Esophagus squamous epithelium (tissue), 5 donors: ENCODE measurements around the gene CRYL1. TPM values are rescaled to one million over a fixed set of nuclear protein-coding genes. Genes with fewer than 3 reads are reported as not detected.

ENCODE experiments used
- DNase-seq: peaks from one replicate; lab custom pipeline; 2025; lab: John Stamatoyannopoulos, UW
- H3K27ac ChIP-seq, 4 donors: fragments of 200-600 bp; sonication (generic); one replicate each; pipeline ENCODE4 v1.5.1; 2016 to 2019; ENCODE audit warnings: mild to moderate bottlenecking in 1 of 4
- H3K27me3 ChIP-seq, 4 donors: fragments of 200-600 bp; sonication (generic); 1 replicate in 3 of 4; 2 replicates in 1 of 4; pipeline versions ENCODE4 v1.5.1 to v1.6.0; 2017 to 2021; ENCODE audit warnings: antibody characterized with exemption in 1 of 4
- H3K36me3 ChIP-seq, 3 donors: fragments of 200-600 bp; sonication (generic); one replicate each; pipeline ENCODE4 v1.5.1; 2016 to 2019
- H3K4me1 ChIP-seq, 3 donors: fragments of 200-600 bp; sonication (generic); one replicate each; pipeline ENCODE4 v1.5.1; 2017 to 2019
- H3K4me3 ChIP-seq, 4 donors: fragments of 200-600 bp; sonication (generic); 1 replicate in 3 of 4; 2 replicates in 1 of 4; pipeline ENCODE4 v1.5.1; 2016 to 2019; ENCODE audit warnings: mild to moderate bottlenecking in 2 of 4, moderate library complexity in 1 of 4
- H3K9me3 ChIP-seq, 3 donors: fragments of 200-600 bp; sonication (generic); one replicate each; pipeline ENCODE4 v1.5.1; 2016 to 2019
- CTCF ChIP-seq, 6 experiments: fragments of 450-650 bp in 4 of 6; fragments of 200-600 bp in 2 of 6; sonication (generic) in 2 of 6; IDR thresholded peaks; one replicate each; pipeline ENCODE4 v1.5.1; 2016 to 2019; ENCODE audit warnings: antibody characterized with exemption in 6 of 6, mild to moderate bottlenecking in 4 of 6, moderate library complexity in 4 of 6
- POLR2A ChIP-seq, 4 donors: fragments of 450-650 bp; IDR thresholded peaks; one replicate each; pipeline ENCODE4 v1.6.1; 2017; ENCODE audit warnings: antibody characterized with exemption in 4 of 4, mild to moderate bottlenecking in 4 of 4, moderate library complexity in 3 of 4
- WGBS, 2 donors: methylation state at CpG; one replicate each; pipeline ENCODE4 v1.1.5; 2018; 5-methylcytosine and 5-hydroxymethylcytosine counted together
- intact Hi-C: fragments of 100-400 bp; cut with DNase I; formaldehyde crosslinking; loops from one replicate; pipeline ENCODE4 v1.15.0; 2022
- total RNA-seq, 4 donors: library from RNA; depleted of rRNA; stranded (reverse); fragments of >200 nt; gene quantifications; one replicate each; pipeline ENCODE4 v1.1.0, GENCODE V29; 2016
- donor health status: DM: yes; HTN: yes; CAD: no.

Gene CRYL1
- total RNA-seq, 4 donors from 2014 or later = 12.5 to 41.2 (median 24.4) TPM

GRCh38 chr13:20547479-20547908, 21.8 kb upstream of the CRYL1 start:
- H3K27ac ChIP-seq = no peak overlapping the region
- TF ChIP-seq POLR2A (IDR thresholded peaks at IDR 0.05) = no peak
- TF ChIP-seq CTCF (IDR thresholded peaks at IDR 0.05) = no peak
- H3K36me3 ChIP-seq = no peaks in the 10 kb centered on the region
- no peaks in the 10 kb centered on the region for H3K27me3 ChIP-seq
- DNase-seq = no peak
- intact Hi-C loops = no loop called here
- no peak overlapping the region for H3K4me3 ChIP-seq
- WGBS, 2 donors = 70 to 74% methylated on average over 4 of the region's 4 CpGs
- H3K9me3 ChIP-seq = no peaks in the 10 kb centered on the region
- no peaks in the 10 kb centered on the region for H3K4me1 ChIP-seq

- TF ChIP-seq CTCF (IDR thresholded peaks at IDR 0.05) = no peak
- no peak for TF ChIP-seq POLR2A (IDR thresholded peaks at IDR 0.05)
- H3K36me3 ChIP-seq = no peaks in the 10 kb centered on the region
- no peaks in the 10 kb centered on the region for H3K9me3 ChIP-seq
- H3K27me3 ChIP-seq = no peaks in the 10 kb centered on the region
- DNase-seq = no peak
- no peak overlapping the region for H3K4me3 ChIP-seq
- intact Hi-C loops = no loop called here
- no peaks in the 10 kb centered on the region for H3K4me1 ChIP-seq
- WGBS, 2 donors = 50 to 64% methylated on average over 1 of the region's 1 CpG
- no peak overlapping the region for H3K27ac ChIP-seq
Observed at GRCh38 chr13:20546556-20546955, 20.9 kb upstream of the CRYL1 start.

GRCh38 chr13:20544201-20544923, 18.7 kb upstream of the CRYL1 start:
- TF ChIP-seq POLR2A (IDR thresholded peaks at IDR 0.05) = no peak
- no peak for TF ChIP-seq CTCF (IDR thresholded peaks at IDR 0.05)
- intact Hi-C loops = no loop called here
- WGBS, 2 donors = 71 to 72% methylated on average over 7 of the region's 7 CpGs
- Histone ChIP-seq H3K27ac (no peak overlapping the region), H3K4me1 (no peaks in the 10 kb centered on the region), H3K4me3 (no peak overlapping the region), H3K27me3 (no peaks in the 10 kb centered on the region), H3K9me3 (no peaks in the 10 kb centered on the region), H3K36me3 (no peaks in the 10 kb centered on the region)
- DNase-seq = no peak

GRCh38 chr13:20536992-20537391, 11.3 kb upstream of the CRYL1 start:
- no peaks in the 10 kb centered on the region for H3K36me3 ChIP-seq
- intact Hi-C loops = no loop called here
- H3K27me3 ChIP-seq = no peaks in the 10 kb centered on the region
- no peak overlapping the region for H3K4me3 ChIP-seq
- H3K27ac ChIP-seq = no peak overlapping the region
- H3K9me3 ChIP-seq = no peaks in the 10 kb centered on the region
- no peak for TF ChIP-seq CTCF (IDR thresholded peaks at IDR 0.05)
- TF ChIP-seq POLR2A (IDR thresholded peaks at IDR 0.05) = no peak
- no peaks in the 10 kb centered on the region for H3K4me1 ChIP-seq
- DNase-seq = no peak

- H3K27ac ChIP-seq = no peak overlapping the region
- WGBS, 2 donors = 74 to 75% methylated on average over 6 to 10 of the region's 10 CpGs
- H3K36me3 ChIP-seq = no peaks in the 10 kb centered on the region
- TF ChIP-seq CTCF (IDR thresholded peaks at IDR 0.05) (no peak), POLR2A (IDR thresholded peaks at IDR 0.05) (no peak)
- H3K4me3 ChIP-seq = no peak overlapping the region
- no peaks in the 10 kb centered on the region for H3K9me3 ChIP-seq
- no peak for DNase-seq
- H3K4me1 ChIP-seq = no peaks in the 10 kb centered on the region
- intact Hi-C loops = no loop called here
- H3K27me3 ChIP-seq = no peaks in the 10 kb centered on the region
Observed at GRCh38 chr13:20534038-20534608, 8.5 kb upstream of the CRYL1 start.
